K562 (cell line): ENCODE measurements around the gene FAM217B. TPM values are rescaled to one million over a fixed set of nuclear protein-coding genes. Genes with fewer than 3 reads are reported as not detected.

ENCODE experiments used
- ATAC-seq: fragments of 200-7000 bp; cut with Tn5 transposase; 3 replicates; pipeline ENCODE4 v1.9.1; 2020; ENCODE audit warnings: moderate library complexity
- BruUV-seq: library from RNA; stranded (reverse); fragments of 400-500 nt; replicated peaks from 2 replicates; lab custom pipeline; 2021; lab: Mats Ljungman, UMichigan
- CTCF ChIA-PET: fragments of 300-600 bp; formaldehyde crosslinking; extraction: SDS; loops from one replicate; lab custom pipeline; 2021; ENCODE audit warnings: low intra/inter-chr PET ratio; lab: Yijun Ruan, JAX
- POLR2A ChIA-PET: fragments of 300-600, 350-650 bp; sonication (Branson Sonifier 250); formaldehyde crosslinking; extraction: SDS; loops from one replicate; lab custom pipeline; 2021; ENCODE audit warnings: antibody characterized with exemption, inconsistent platforms; lab: Yijun Ruan, JAX
- DNase-seq, 4 experiments: peaks; one replicate each; pipeline versions ENCODE4 v3.0.0 to v3.0.0-alpha.2; 2011 to 2018; ENCODE audit warnings: low spot score in 3 of 4, mixed read lengths in 3 of 4; ENCODE audit errors: extremely low read depth in 1 of 4
- FAIRE-seq: peaks from 2 replicates; lab custom pipeline; 2011; peaks lifted over from hg19 to GRCh38; lab: Jason Lieb, UNC
- H2AFZ ChIP-seq: 2 replicates; pipeline ENCODE4 v1.6.0; 2011; ENCODE audit warnings: low read depth, low read length, control low read depth, inconsistent platforms
- H3K27ac ChIP-seq: fragments of 200-600 bp; 3 replicates; pipeline ENCODE4 v1.8.0; 2011; ENCODE audit warnings: low read depth, mild to moderate bottlenecking, control low read depth, inconsistent platforms, low read length, moderate library complexity, mixed read lengths; ENCODE audit errors: extremely low read depth
- H3K27me3 ChIP-seq, 2 experiments: fragments of 300-600 bp in 1 of 2; 2 replicates in 1 of 2; 3 replicates in 1 of 2; pipeline versions ENCODE4 v1.6.0 to v1.8.0; 2011; ENCODE audit warnings: inconsistent platforms in 2 of 2, low read length in 2 of 2, mild to moderate bottlenecking in 1 of 2, mixed read lengths in 1 of 2, moderate library complexity in 1 of 2; ENCODE audit not compliant: control insufficient read depth in 2 of 2, insufficient read depth in 2 of 2
- H3K36me3 ChIP-seq: fragments of 300-600 bp; 3 replicates; pipeline ENCODE4 v1.8.0; 2011; ENCODE audit warnings: mild to moderate bottlenecking, low read length, inconsistent platforms; ENCODE audit not compliant: control insufficient read depth, insufficient read depth
- H3K4me1 ChIP-seq, 2 experiments: fragments of 200-600 bp in 1 of 2; replicated peaks in 1 of 2; 2 replicates in 1 of 2; 3 replicates in 1 of 2; pipeline versions ENCODE4 v1.5.1 to v1.8.0; 2011; ENCODE audit warnings: inconsistent platforms in 2 of 2, low read length in 2 of 2, mild to moderate bottlenecking in 1 of 2, mixed read lengths in 1 of 2, moderate library complexity in 1 of 2; ENCODE audit not compliant: control insufficient read depth in 2 of 2, insufficient read depth in 2 of 2
- H3K4me2 ChIP-seq: 2 replicates; pipeline ENCODE4 v1.6.1; 2011; ENCODE audit warnings: low read length, control low read depth, inconsistent platforms, mixed read lengths; ENCODE audit not compliant: insufficient read depth
- H3K4me3 ChIP-seq: fragments of 200-600 bp; sonication (generic), shearing (Covaris generic); 2 replicates; pipeline ENCODE4 v1.5.1; 2016; ENCODE audit warnings: control low read depth, inconsistent platforms
- H3K79me2 ChIP-seq: fragments of 200-600 bp; 3 replicates; pipeline ENCODE4 v1.8.0; 2011; ENCODE audit warnings: low read length, inconsistent platforms; ENCODE audit not compliant: control insufficient read depth, insufficient read depth
- H3K9ac ChIP-seq, 2 experiments: 2 replicates each; pipeline versions ENCODE4 v1.6.0 to v1.6.1; 2011; ENCODE audit warnings: low read depth in 2 of 2, low read length in 2 of 2, control low read depth in 1 of 2, inconsistent platforms in 1 of 2, mild to moderate bottlenecking in 1 of 2, mixed read lengths in 1 of 2; ENCODE audit not compliant: insufficient read depth in 1 of 2
- H3K9me1 ChIP-seq: one replicate; pipeline ENCODE4 v1.6.0; 2011; ENCODE audit warnings: inconsistent platforms, mild to moderate bottlenecking, low read length, moderate library complexity; ENCODE audit not compliant: control insufficient read depth, insufficient read depth
- H3K9me3 ChIP-seq: replicated peaks from 2 replicates; pipeline ENCODE4 v1.5.1; 2011; ENCODE audit warnings: low read depth, low read length, inconsistent platforms; ENCODE audit not compliant: control insufficient read depth, insufficient read depth
- H4K20me1 ChIP-seq: replicated peaks from 2 replicates; pipeline ENCODE4 v1.6.1; 2011; ENCODE audit warnings: low read length, inconsistent platforms, mixed read lengths; ENCODE audit not compliant: control insufficient read depth, insufficient read depth
- HBP1 ChIP-seq: fragments of 450-650 bp; formaldehyde crosslinking; IDR thresholded peaks from 2 replicates; pipeline ENCODE4 v1.4.0; 2022; ENCODE audit warnings: missing genetic modification characterization
- LCOR ChIP-seq: sonication (generic); formaldehyde crosslinking; IDR thresholded peaks from 2 replicates; pipeline ENCODE4 v1.8.0; 2022; ENCODE audit warnings: mild to moderate bottlenecking, missing genetic modification reagents
- RAD51 ChIP-seq: fragments of 450-650 bp; IDR thresholded peaks from 2 replicates; pipeline ENCODE4 v1.7.1; 2016; ENCODE audit warnings: low read depth, mild to moderate bottlenecking, borderline replicate concordance
- UBTF ChIP-seq, 2 experiments: IDR thresholded peaks; 2 replicates each; pipeline ENCODE4 v1.6.1; 2012; ENCODE audit warnings: improper control_type of control experiment in 2 of 2, low read depth in 2 of 2, low read length in 2 of 2, borderline replicate concordance in 1 of 2
- WGBS: fragments of 100-300 bp; shearing (Covaris generic); methylation state at CpG from one replicate; pipeline ENCODE4 v1.1.6; 2016; ENCODE audit warnings: low coverage, mixed read lengths; ENCODE audit not compliant: insufficient coverage; ENCODE audit errors: missing lambda C conversion rate; 5-methylcytosine and 5-hydroxymethylcytosine counted together
- in situ Hi-C: fragments of 300-500 bp; cut with MboI; formaldehyde crosslinking; loops from 4 replicates; pipeline ENCODE4 v1.15.0; 2018; ENCODE audit warnings: inconsistent platforms, mixed read lengths
- intact Hi-C: fragments of 100-400 bp; cut with micrococcal nuclease; formaldehyde crosslinking; loops from 2 replicates; pipeline ENCODE4 v1.14.2; 2022
- polyA plus RNA-seq, 8 experiments: library from polyadenylated mRNA; depleted of rRNA in 4 of 8; stranded (reverse) in 5 of 8; unstranded in 3 of 8; fragments of >200 nt; fragmentation: Nextera tagmentation in 2 of 8; fragmentation: Illumina TruSeq in 1 of 8; extraction: Ambion mirVana in 2 of 8; extraction: Trizol in 1 of 8; gene quantifications; 2 replicates each; pipeline versions ENCODE4 v1.2.1 to v1.2.3, GENCODE V29; 2011 to 2014; ENCODE audit warnings: inconsistent platforms in 1 of 8, missing spikeins in 1 of 8
- total RNA-seq, 7 experiments: library from RNA; depleted of rRNA in 6 of 7; stranded (reverse); fragments of >200 nt in 6 of 7; fragmentation: Illumina TruSeq in 2 of 7; extraction: Trizol in 2 of 7; gene quantifications; 2 replicates each; pipeline versions ENCODE4 v1.2.1 to v1.2.3, GENCODE V29; 2011 to 2021; ENCODE audit warnings: low replicate concordance in 1 of 7
- TF ChIP-seq, protein P1 (sequence below), 2 experiments: fragments of 450-650 bp in 1 of 2; sonication (generic) in 1 of 2; formaldehyde crosslinking in 1 of 2; IDR thresholded peaks; 2 replicates each; pipeline versions ENCODE4 v1.7.1 to v1.9.0; 2016 to 2022; ENCODE audit warnings: inconsistent platforms in 1 of 2, mild to moderate bottlenecking in 1 of 2, missing genetic modification reagents in 1 of 2

FAM217B gene
- total and polyA plus RNA-seq, 9 of the 15 experiments (the other 6 are each of a cell fraction or from before 2014, with no cell fraction given) = 4.8 to 11.4 (median 6.9) TPM

- Histone ChIP-seq H3K4me2 (no peak overlapping the region), H3K9me1 (no peaks in the 10 kb centered on the region), H2AFZ (no peak overlapping the region), H3K9me3 (no peaks in the 10 kb centered on the region), H3K36me3 (no peaks in the 10 kb centered on the region), H3K4me1 (no peaks in the 10 kb centered on the region), H3K9ac (no peak overlapping the region), H3K4me3 (no peak overlapping the region), H3K79me2 (no peaks in the 10 kb centered on the region), H3K27me3 (peaks cover 4% of the 10 kb centered on the region in 2 experiments; a peak in 3 of 5 replicates), H3K27ac (no peak overlapping the region), H4K20me1 (no peaks in the 10 kb centered on the region; the same call in 1 of the 2 replicates)
- intact Hi-C loops = no loop called here
- POLR2A ChIA-PET = no interaction called here
- in situ Hi-C loops = no loop called here
- ATAC-seq (no peak), DNase-seq (no peak), FAIRE-seq (no peak)
- BruUV-seq = no TSS peak
- CTCF ChIA-PET = no interaction called here
- WGBS = 0% methylated on average over 1 of the region's 1 CpG
- no peak for TF ChIP-seq LCOR (CRISPR knock-in tag)
- TF ChIP-seq, protein P1, sequence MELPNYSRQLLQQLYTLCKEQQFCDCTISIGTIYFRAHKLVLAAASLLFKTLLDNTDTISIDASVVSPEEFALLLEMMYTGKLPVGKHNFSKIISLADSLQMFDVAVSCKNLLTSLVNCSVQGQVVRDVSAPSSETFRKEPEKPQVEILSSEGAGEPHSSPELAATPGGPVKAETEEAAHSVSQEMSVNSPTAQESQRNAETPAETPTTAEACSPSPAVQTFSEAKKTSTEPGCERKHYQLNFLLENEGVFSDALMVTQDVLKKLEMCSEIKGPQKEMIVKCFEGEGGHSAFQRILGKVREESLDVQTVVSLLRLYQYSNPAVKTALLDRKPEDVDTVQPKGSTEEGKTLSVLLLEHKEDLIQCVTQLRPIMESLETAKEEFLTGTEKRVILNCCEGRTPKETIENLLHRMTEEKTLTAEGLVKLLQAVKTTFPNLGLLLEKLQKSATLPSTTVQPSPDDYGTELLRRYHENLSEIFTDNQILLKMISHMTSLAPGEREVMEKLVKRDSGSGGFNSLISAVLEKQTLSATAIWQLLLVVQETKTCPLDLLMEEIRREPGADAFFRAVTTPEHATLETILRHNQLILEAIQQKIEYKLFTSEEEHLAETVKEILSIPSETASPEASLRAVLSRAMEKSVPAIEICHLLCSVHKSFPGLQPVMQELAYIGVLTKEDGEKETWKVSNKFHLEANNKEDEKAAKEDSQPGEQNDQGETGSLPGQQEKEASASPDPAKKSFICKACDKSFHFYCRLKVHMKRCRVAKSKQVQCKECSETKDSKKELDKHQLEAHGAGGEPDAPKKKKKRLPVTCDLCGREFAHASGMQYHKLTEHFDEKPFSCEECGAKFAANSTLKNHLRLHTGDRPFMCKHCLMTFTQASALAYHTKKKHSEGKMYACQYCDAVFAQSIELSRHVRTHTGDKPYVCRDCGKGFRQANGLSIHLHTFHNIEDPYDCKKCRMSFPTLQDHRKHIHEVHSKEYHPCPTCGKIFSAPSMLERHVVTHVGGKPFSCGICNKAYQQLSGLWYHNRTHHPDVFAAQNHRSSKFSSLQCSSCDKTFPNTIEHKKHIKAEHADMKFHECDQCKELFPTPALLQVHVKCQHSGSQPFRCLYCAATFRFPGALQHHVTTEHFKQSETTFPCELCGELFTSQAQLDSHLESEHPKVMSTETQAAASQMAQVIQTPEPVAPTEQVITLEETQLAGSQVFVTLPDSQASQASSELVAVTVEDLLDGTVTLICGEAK (IDR thresholded peaks at IDR 0.05) = no peak
- TF ChIP-seq, protein P1 (CRISPR knock-in tag; IDR thresholded peaks at IDR 0.05) = no peak
- no peak for TF ChIP-seq UBTF (IDR thresholded peaks at IDR 0.05; ENCODE audit: borderline replicate concordance in 1 of 2, low read depth in 2 of 2, low read length in 2 of 2)
- no peak for TF ChIP-seq RAD51
- TF ChIP-seq HBP1 (CRISPR knock-in tag) = no peak
Measured at GRCh38 chr20:59971428-59971827, 31.2 kb downstream of the FAM217B start.
